GM12878 (cell line): ENCODE data around the gene MAPK1IP1L. TPM values are rescaled to one million over a fixed set of nuclear protein-coding genes. Genes with fewer than 3 reads are reported as not detected.

Experiments
- BACH1 ChIP-seq: fragments of 450-650 bp; IDR thresholded peaks from 2 replicates; pipeline ENCODE4 v1.6.1; 2017; ENCODE audit warnings: mild to moderate bottlenecking, borderline replicate concordance
- GABPA ChIP-seq: IDR thresholded peaks from 2 replicates; pipeline ENCODE4 v1.6.1; 2014; ENCODE audit warnings: antibody characterized with exemption, low read depth, mild to moderate bottlenecking, inconsistent platforms
- JUND ChIP-seq: IDR thresholded peaks from 2 replicates; pipeline ENCODE4 v1.6.1; 2012; ENCODE audit warnings: low read depth, mild to moderate bottlenecking, low read length, improper control_type of control experiment, moderate library complexity
- KAT2A ChIP-seq: conservative IDR thresholded peaks from 2 replicates; pipeline ENCODE4 v1.6.1; 2011; ENCODE audit warnings: low read depth, low read length; ENCODE audit not compliant: control insufficient read depth
- NKRF ChIP-seq: fragments of 450-650 bp; conservative IDR thresholded peaks from 2 replicates; pipeline ENCODE4 v1.6.1; 2017; ENCODE audit warnings: mild to moderate bottlenecking, moderate library complexity
- POU2F2 ChIP-seq: IDR thresholded peaks from 3 replicates; pipeline ENCODE4 v1.6.1; 2011; ENCODE audit warnings: low read depth, mild to moderate bottlenecking, low read length, borderline replicate concordance
- RAD21 ChIP-seq: IDR thresholded peaks from 2 replicates; pipeline ENCODE4 v1.6.1; 2011; ENCODE audit warnings: mild to moderate bottlenecking, low read depth, low read length, moderate library complexity; ENCODE audit not compliant: insufficient read depth
- SIN3A ChIP-seq: IDR thresholded peaks from 2 replicates; pipeline ENCODE4 v1.6.1; 2012; ENCODE audit warnings: low read depth, low read length, improper control_type of control experiment
- SMAD5 ChIP-seq: IDR thresholded peaks from 2 replicates; pipeline ENCODE4 v1.6.1; 2016; ENCODE audit warnings: antibody characterized with exemption, low read depth
- SPI1 ChIP-seq: IDR thresholded peaks from 2 replicates; pipeline ENCODE4 v1.6.1; 2011; ENCODE audit warnings: low read depth, mild to moderate bottlenecking, low read length, moderate library complexity, borderline replicate concordance; ENCODE audit not compliant: insufficient read depth
- TAF1 ChIP-seq: IDR thresholded peaks from 2 replicates; pipeline ENCODE4 v1.6.1; 2011; ENCODE audit warnings: mild to moderate bottlenecking, low read depth, low read length, borderline replicate concordance
- TCF3 ChIP-seq: IDR thresholded peaks from 2 replicates; pipeline ENCODE4 v1.6.1; 2012; ENCODE audit warnings: low read depth, mild to moderate bottlenecking, low read length, borderline replicate concordance; ENCODE audit not compliant: insufficient read depth
- USF1 ChIP-seq: IDR thresholded peaks from 2 replicates; pipeline ENCODE4 v1.6.1; 2011; ENCODE audit warnings: borderline replicate concordance, low read depth, mild to moderate bottlenecking, moderate library complexity, mixed read lengths, low read length; ENCODE audit not compliant: insufficient read depth; ENCODE audit errors: extremely low read length
- WRNIP1 ChIP-seq: IDR thresholded peaks from 2 replicates; pipeline ENCODE4 v1.6.1; 2011; ENCODE audit warnings: low read depth, low read length, improper control_type of control experiment, borderline replicate concordance
- ZBTB40 ChIP-seq: fragments of 450-650 bp; IDR thresholded peaks from 2 replicates; pipeline ENCODE4 v1.6.1; 2016; ENCODE audit warnings: mild to moderate bottlenecking, moderate library complexity, borderline replicate concordance
- ZNF207 ChIP-seq: fragments of 450-650 bp; IDR thresholded peaks from 2 replicates; pipeline ENCODE4 v1.6.1; 2014; ENCODE audit warnings: antibody characterized with exemption, mild to moderate bottlenecking, borderline replicate concordance
- ZNF217 ChIP-seq: fragments of 450-650 bp; IDR thresholded peaks from 2 replicates; pipeline ENCODE4 v1.6.1; 2017; ENCODE audit warnings: antibody characterized with exemption, mild to moderate bottlenecking
- ZNF687 ChIP-seq: fragments of 450-650 bp; IDR thresholded peaks from 2 replicates; pipeline ENCODE4 v1.6.1; 2017; ENCODE audit warnings: mild to moderate bottlenecking, moderate library complexity
- polyA plus RNA-seq, 11 experiments: library from polyadenylated mRNA; depleted of rRNA in 4 of 11; unstranded in 6 of 11; stranded (reverse) in 5 of 11; fragments of >200 nt; fragmentation: Nextera tagmentation in 4 of 11; fragmentation: Illumina TruSeq in 1 of 11; extraction: Ambion mirVana in 4 of 11; extraction: Trizol in 1 of 11; gene quantifications; 1 replicate in 1 of 11; 2 replicates in 10 of 11; pipeline versions ENCODE4 v1.2.1 to v1.2.3, GENCODE V29; 2011 to 2016; ENCODE audit warnings: inconsistent platforms in 2 of 11, missing spikeins in 2 of 11, low read depth in 1 of 11
- total RNA-seq, 4 experiments: library from RNA; depleted of rRNA in 3 of 4; stranded (reverse); fragments of >200 nt in 3 of 4; fragmentation: Illumina TruSeq in 1 of 4; extraction: Trizol in 1 of 4; gene quantifications; 2 replicates each; pipeline versions ENCODE4 v1.2.1 to v1.2.3, GENCODE V29; 2013 to 2021

Gene MAPK1IP1L
- total and polyA plus RNA-seq, 10 of the 15 experiments (the other 5 are each of a cell fraction or from before 2014, with no cell fraction given) = 44.6 to 117 (median 73.0) TPM

- TF ChIP-seq POU2F2 = peak; percentile 84
- TF ChIP-seq TCF3 = peak; percentile 74; the same call in 1 of the 2 replicates
- TF ChIP-seq TAF1 = peak; percentile 73
- peak; percentile 61; the same call in 1 of the 2 replicates for TF ChIP-seq ZNF217
- TF ChIP-seq RAD21 = no peak
- no peak for TF ChIP-seq KAT2A
- TF ChIP-seq ZNF207 = peak; percentile 79
- TF ChIP-seq BACH1 = peak; percentile 80
- no peak for TF ChIP-seq JUND
- peak; percentile 74 for TF ChIP-seq ZNF687
- peak; percentile 96 for TF ChIP-seq NKRF
- peak; percentile 33 for TF ChIP-seq USF1
- no peak for TF ChIP-seq WRNIP1
- peak; percentile 92 for TF ChIP-seq SIN3A
- TF ChIP-seq SPI1 = peak; percentile 72
- TF ChIP-seq SMAD5 = peak; percentile 66
- TF ChIP-seq ZBTB40 = peak; percentile 65; the same call in 1 of the 2 replicates
- no peak for TF ChIP-seq GABPA
Observed at GRCh38 chr14:55026793-55027561, 24.5 kb upstream of the MAPK1IP1L start, which contains the start of the genes SOCS4 and WDHD1 (continued).
